Adrenal gland (tissue), 12 donors: ENCODE measurements around the gene AXIN1. TPM values are rescaled to one million over a fixed set of nuclear protein-coding genes. Genes with fewer than 3 reads are reported as not detected.

ENCODE experiments used
- DNase-seq, 7 donors: peaks; one replicate each; pipeline ENCODE4 v3.0.0-alpha.2; 2019 to 2020
- H3K27ac ChIP-seq, 5 donors: fragments of 200-600 bp; sonication (generic) in 4 of 5; 1 replicate in 3 of 5; 2 replicates in 2 of 5; pipeline versions ENCODE4 v1.5.1 to v1.8.0; 2016 to 2020; ENCODE audit warnings: mild to moderate bottlenecking in 1 of 5
- H3K27me3 ChIP-seq: fragments of 200-600 bp; 2 replicates; pipeline ENCODE4 v1.8.0; 2021
- H3K36me3 ChIP-seq, 2 donors: fragments of 200-600 bp; replicated peaks in 1 of 2; 1 replicate in 1 of 2; 2 replicates in 1 of 2; pipeline versions ENCODE4 v1.5.1 to v1.8.0; 2018 to 2022
- H3K4me1 ChIP-seq, 2 donors: fragments of 200-600 bp; replicated peaks in 1 of 2; 1 replicate in 1 of 2; 2 replicates in 1 of 2; pipeline versions ENCODE4 v1.5.1 to v1.8.0; 2018 to 2021
- H3K4me3 ChIP-seq, 4 donors: fragments of 200-600 bp; sonication (generic) in 3 of 4; one replicate each; pipeline ENCODE4 v1.5.1; 2016 to 2018
- H3K9me3 ChIP-seq, 3 donors: fragments of 200-600 bp; sonication (generic) in 1 of 3; replicated peaks in 1 of 3; 1 replicate in 2 of 3; 2 replicates in 1 of 3; pipeline versions ENCODE4 v1.5.1 to v1.8.0; 2016 to 2021
- CTCF ChIP-seq, 6 experiments: fragments of 450-650 bp in 4 of 6; fragments of 200-600 bp in 2 of 6; sonication (generic) in 1 of 6; IDR thresholded peaks; 1 replicate in 5 of 6; 2 replicates in 1 of 6; pipeline versions ENCODE4 v1.5.1 to v1.8.0; 2016 to 2021; ENCODE audit warnings: antibody characterized with exemption in 6 of 6, mild to moderate bottlenecking in 2 of 6, moderate library complexity in 1 of 6
- POLR2A ChIP-seq, 2 donors: fragments of 450-650 bp; IDR thresholded peaks; one replicate each; pipeline ENCODE4 v1.6.1; 2017; ENCODE audit warnings: antibody characterized with exemption in 2 of 2, mild to moderate bottlenecking in 2 of 2, moderate library complexity in 1 of 2
- WGBS, 4 donors: extraction: QIAGEN DNeasy Blood & Tissue Kit in 2 of 4; methylation state at CpG; one replicate each; pipeline versions ENCODE4 v1.1.5 to v1.1.7; 2013 to 2017; 5-methylcytosine and 5-hydroxymethylcytosine counted together
- intact Hi-C, 2 donors: fragments of 100-400 bp; cut with DNase I; formaldehyde crosslinking; loops; one replicate each; pipeline versions ENCODE4 v1.14.1 to v1.15.0; 2022 to 2023
- polyA plus RNA-seq, 3 donors: library from polyadenylated mRNA; stranded (reverse); fragments of 200-250 nt in 2 of 3; fragments of 350-450 nt in 1 of 3; fragmentation: Illumina TruSeq in 1 of 3; extraction: RNeasy Lipid Tissue Mini Kit (QIAGEN cat#74804) in 1 of 3; gene quantifications; one replicate each; pipeline ENCODE4 v1.2.3, GENCODE V29; 2013 to 2014
- total RNA-seq, 9 donors: library from RNA; depleted of rRNA in 4 of 9; stranded (reverse); fragments of >200 nt in 4 of 9; fragments of 120-200 nt in 1 of 9; fragmentation: NEBNext Ultra II Directional in 1 of 9; extraction: Animal tissue kit (Norgen Biotek cat#: 25700) in 1 of 9; gene quantifications; one replicate each; pipeline versions ENCODE4 v1.1.0 to v1.2.4, GENCODE V29; 2013 to 2023
- donor health status: healthy with polysubstance abuse.
- donor health status: Bipolar disorder and iron deficiency.
- donor health status: DM: yes; HTN: yes; CAD: no.
- donor health status: DM: no; HTN: no; CAD: no.
- donor health status: DM: no; HTN: no; CAD: no.
- donor health status: DM: yes; HTN: yes; CAD: no.

The AXIN1 gene
- total and polyA plus RNA-seq, 12 donors, result 5.6 to 22.4 (median 16.2) TPM

GRCh38 chr16:265002-265529 lies 87.5 kb downstream of the AXIN1 start:
- peak overlapping the region in 1 of 5 donors; percentile 40 for H3K27ac ChIP-seq

GRCh38 chr16:264440-264951 lies 88.0 kb downstream of the AXIN1 start:
- Histone ChIP-seq H3K27ac (no peak overlapping the region), H3K36me3 (peaks cover 0 to 58% of the 10 kb centered on the region in 2 donors), H3K4me3 (no peak overlapping the region), H3K4me1 (no peaks in the 10 kb centered on the region), H3K9me3 (no peaks in the 10 kb centered on the region), H3K27me3 (no peaks in the 10 kb centered on the region)
- no peak for TF ChIP-seq POLR2A (IDR thresholded peaks at IDR 0.05)
- no peak for TF ChIP-seq CTCF (IDR thresholded peaks at IDR 0.05)
- no peak for DNase-seq
- 91 to 100% (median 96%) methylated on average over 1 to 23 of the region's 23 CpGs for WGBS, 4 donors
- intact Hi-C loops, result no loop called here

More at GRCh38 chr16:265002-265529, 87.5 kb downstream of the AXIN1 start:
- intact Hi-C loops, result no loop called here
- H3K36me3 ChIP-seq, result peaks cover 0 to 52% of the 10 kb centered on the region in 2 donors
- no peak for TF ChIP-seq CTCF (IDR thresholded peaks at IDR 0.05)
- no peak for TF ChIP-seq POLR2A (IDR thresholded peaks at IDR 0.05)
- 89 to 95% (median 91%) methylated on average over 13 to 14 of the region's 14 CpGs for WGBS, 4 donors
- no peaks in the 10 kb centered on the region for H3K9me3 ChIP-seq
- no peaks in the 10 kb centered on the region for H3K4me1 ChIP-seq
- no peak for DNase-seq
- H3K27me3 ChIP-seq, result no peaks in the 10 kb centered on the region
- H3K4me3 ChIP-seq, result no peak overlapping the region

- Histone ChIP-seq H3K27ac (no peak overlapping the region), H3K9me3 (no peaks in the 10 kb centered on the region), H3K36me3 (peaks cover 0 to 63% of the 10 kb centered on the region in 2 donors), H3K4me1 (no peaks in the 10 kb centered on the region), H3K4me3 (no peak overlapping the region), H3K27me3 (no peaks in the 10 kb centered on the region)
- DNase-seq, result no peak
- WGBS, 4 donors, result 92 to 98% (median 93%) methylated on average over 10 to 17 of the region's 17 CpGs
- TF ChIP-seq CTCF (IDR thresholded peaks at IDR 0.05) (no peak), POLR2A (IDR thresholded peaks at IDR 0.05) (no peak)
- intact Hi-C loops, result no loop called here
These were observed 88.6 kb downstream of the AXIN1 start for GRCh38 chr16:263944-264343.

- Histone ChIP-seq H3K27ac (no peak overlapping the region), H3K4me1 (no peaks in the 10 kb centered on the region), H3K36me3 (peaks cover 0 to 65% of the 10 kb centered on the region in 2 donors), H3K9me3 (no peaks in the 10 kb centered on the region), H3K4me3 (no peak overlapping the region), H3K27me3 (no peaks in the 10 kb centered on the region)
- TF ChIP-seq CTCF (IDR thresholded peaks at IDR 0.05) (no peak), POLR2A (IDR thresholded peaks at IDR 0.05) (no peak)
- DNase-seq, result no peak
- WGBS, 4 donors, result 90 to 97% (median 93%) methylated on average over 17 to 35 of the region's 35 CpGs
- intact Hi-C loops, result no loop called here
These were observed 89.2 kb downstream of the AXIN1 start for GRCh38 chr16:263182-263774.
